HFFc6 (cell line): ENCODE results near the gene FGF22. TPM values are rescaled to one million over a fixed set of nuclear protein-coding genes. Genes with fewer than 3 reads are reported as not detected.
A peak's percentile ranks its signal among the peaks of the same experiment; 100 is the strongest.

ENCODE experiments used
- DNase-seq: peaks from one replicate; pipeline ENCODE4 v3.0.0-alpha.2; 2018
- H3K27ac Mint-ChIP-seq: 2 replicates; pipeline ENCODE4 v1.8.0; 2020; ENCODE audit warnings: mild to moderate bottlenecking, mixed read lengths
- H3K27me3 Mint-ChIP-seq: 2 replicates; pipeline ENCODE4 v1.8.0; 2021; ENCODE audit warnings: mild to moderate bottlenecking, moderate library complexity, mixed read lengths; ENCODE audit not compliant: insufficient read depth
- H3K36me3 Mint-ChIP-seq: 2 replicates; pipeline ENCODE4 v1.8.0; 2021; ENCODE audit warnings: low read depth, mixed read lengths
- H3K4me1 Mint-ChIP-seq: 2 replicates; pipeline ENCODE4 v1.8.0; 2020; ENCODE audit warnings: low read depth, mixed read lengths
- H3K4me3 Mint-ChIP-seq: 2 replicates; pipeline ENCODE4 v1.8.0; 2020; ENCODE audit warnings: mild to moderate bottlenecking, moderate library complexity, mixed read lengths
- H3K9me3 Mint-ChIP-seq: 2 replicates; pipeline ENCODE4 v1.8.0; 2020; ENCODE audit warnings: mild to moderate bottlenecking, mixed read lengths
- CTCF ChIP-seq: fragments of 200-600 bp; sonication (generic); IDR thresholded peaks from 2 replicates; pipeline ENCODE4 v1.5.0; 2021; ENCODE audit warnings: antibody characterized with exemption, mild to moderate bottlenecking
- total RNA-seq, 6 experiments: library from RNA; stranded (reverse); fragmentation: NEBNext Ultra II Directional; extraction: Animal tissue kit (Norgen Biotek cat#: 25700); gene quantifications; 2 replicates in 1 of 6; 3 replicates in 5 of 6; pipeline ENCODE4 v1.2.3, GENCODE V29; 2021

Gene FGF22
- total RNA-seq, 6 experiments from 2014 or later, result 0.17 to 0.18 TPM; not detected in 4

- Mint-ChIP-seq H3K27ac (no peak overlapping the region), H3K9me3 (no peaks in the 10 kb centered on the region)
These were observed 4.6 kb upstream of the FGF22 start for GRCh38 chr19:634975-635652.

GRCh38 chr19:638906-639252 lies 800 bp upstream of the FGF22 start:
- H3K36me3 Mint-ChIP-seq, result no peaks in the 10 kb centered on the region
- DNase-seq, result no peak
- peaks cover 6% of the 10 kb centered on the region for H3K27me3 Mint-ChIP-seq
- TF ChIP-seq CTCF, result no peak
- no peak overlapping the region; the same call in 1 of the 2 replicates for H3K27ac Mint-ChIP-seq
- peaks cover 13% of the 10 kb centered on the region for H3K4me1 Mint-ChIP-seq
- peak overlapping the region; percentile 87 for H3K4me3 Mint-ChIP-seq
- H3K9me3 Mint-ChIP-seq, result no peaks in the 10 kb centered on the region

More at GRCh38 chr19:634975-635652, 4.6 kb upstream of the FGF22 start:
- H3K4me3 Mint-ChIP-seq, result no peak overlapping the region
- no peak for TF ChIP-seq CTCF
- no peak for DNase-seq
- H3K36me3 Mint-ChIP-seq, result no peaks in the 10 kb centered on the region
- H3K4me1 Mint-ChIP-seq, result peaks cover 21% of the 10 kb centered on the region
- peaks cover 9% of the 10 kb centered on the region for H3K27me3 Mint-ChIP-seq

GRCh38 chr19:640161-640558 lies 481 bp downstream of the FGF22 start:
- peaks cover 5% of the 10 kb centered on the region for H3K27me3 Mint-ChIP-seq
- no peak for TF ChIP-seq CTCF
- H3K27ac Mint-ChIP-seq, result no peak overlapping the region
- no peak overlapping the region for H3K4me3 Mint-ChIP-seq
- H3K9me3 Mint-ChIP-seq, result no peaks in the 10 kb centered on the region
- no peak for DNase-seq
- H3K4me1 Mint-ChIP-seq, result peaks cover 6% of the 10 kb centered on the region
- no peaks in the 10 kb centered on the region for H3K36me3 Mint-ChIP-seq

- TF ChIP-seq CTCF, result no peak
- Mint-ChIP-seq H3K9me3 (no peaks in the 10 kb centered on the region), H3K27ac (no peak overlapping the region), H3K4me3 (no peak overlapping the region), H3K27me3 (peaks cover 5% of the 10 kb centered on the region), H3K4me1 (peaks cover 6% of the 10 kb centered on the region), H3K36me3 (no peaks in the 10 kb centered on the region)
- no peak for DNase-seq
These were observed 1.0 kb downstream of the FGF22 start for GRCh38 chr19:640606-641189.

- no peak for TF ChIP-seq CTCF
- H3K4me1 Mint-ChIP-seq, result peaks cover 6% of the 10 kb centered on the region
- H3K4me3 Mint-ChIP-seq, result no peak overlapping the region
These were observed 2.0 kb downstream of the FGF22 start for GRCh38 chr19:641702-642101.

More at GRCh38 chr19:641702-642101, 2.0 kb downstream of the FGF22 start:
- Mint-ChIP-seq H3K36me3 (peaks cover 4% of the 10 kb centered on the region; the same call in 1 of the 2 replicates), H3K9me3 (no peaks in the 10 kb centered on the region), H3K27me3 (peaks cover 5% of the 10 kb centered on the region), H3K27ac (no peak overlapping the region)
- no peak for DNase-seq
